DMS 273 treated with DMSO at 0.1 percent for 48 hours (cell line): ENCODE results near the gene LRRK1.

Experiments
- DNase-seq: peaks from one replicate; lab custom pipeline; 2025; lab: John Stamatoyannopoulos, UW

Gene LRRK1

DNA sequence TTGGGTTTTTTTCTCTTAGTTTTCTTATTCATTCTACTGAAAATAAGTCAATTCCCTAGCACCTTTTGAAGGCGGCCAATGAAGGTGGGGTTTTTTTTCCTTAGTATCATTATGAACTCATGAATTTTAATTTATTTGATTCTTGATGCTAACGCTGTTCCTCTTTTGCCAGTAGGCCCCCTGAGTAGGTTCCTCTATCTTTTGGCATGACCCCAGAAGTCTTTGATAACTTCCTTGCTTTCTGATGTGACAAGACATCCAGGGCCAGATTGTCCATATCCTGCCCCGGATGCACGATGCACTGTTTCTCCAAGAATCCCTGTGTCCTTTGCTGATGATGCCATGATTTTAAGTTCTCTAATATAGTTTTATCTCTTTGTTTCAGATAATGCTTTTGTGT is 20.6 kb downstream of the LRRK1 start:
- DNase-seq: no peak

GRCh38 chr15:100940767-100941379 is 21.7 kb downstream of the LRRK1 start:
- DNase-seq: no peak

DNA sequence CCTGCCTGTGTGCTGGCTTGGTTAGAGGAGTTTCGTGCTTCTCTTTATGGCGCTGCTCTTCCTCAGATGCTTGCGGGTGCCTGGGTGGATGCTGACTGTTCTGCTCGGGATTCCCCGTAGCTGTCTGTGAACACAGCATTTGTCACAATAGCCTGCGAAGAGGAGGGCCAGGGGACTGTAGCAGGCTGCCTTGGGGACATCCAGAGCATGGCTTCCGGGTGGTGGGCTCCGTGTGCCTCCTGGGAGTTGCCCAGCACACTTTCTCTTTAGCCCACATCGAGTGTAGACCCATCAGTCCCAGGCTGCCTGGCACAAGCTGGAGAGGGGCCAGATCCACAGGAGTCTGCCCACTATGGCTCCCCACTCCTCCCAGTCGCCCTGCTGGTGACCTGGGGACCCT is 22.4 kb downstream of the LRRK1 start:
- DNase-seq: no peak

DNA sequence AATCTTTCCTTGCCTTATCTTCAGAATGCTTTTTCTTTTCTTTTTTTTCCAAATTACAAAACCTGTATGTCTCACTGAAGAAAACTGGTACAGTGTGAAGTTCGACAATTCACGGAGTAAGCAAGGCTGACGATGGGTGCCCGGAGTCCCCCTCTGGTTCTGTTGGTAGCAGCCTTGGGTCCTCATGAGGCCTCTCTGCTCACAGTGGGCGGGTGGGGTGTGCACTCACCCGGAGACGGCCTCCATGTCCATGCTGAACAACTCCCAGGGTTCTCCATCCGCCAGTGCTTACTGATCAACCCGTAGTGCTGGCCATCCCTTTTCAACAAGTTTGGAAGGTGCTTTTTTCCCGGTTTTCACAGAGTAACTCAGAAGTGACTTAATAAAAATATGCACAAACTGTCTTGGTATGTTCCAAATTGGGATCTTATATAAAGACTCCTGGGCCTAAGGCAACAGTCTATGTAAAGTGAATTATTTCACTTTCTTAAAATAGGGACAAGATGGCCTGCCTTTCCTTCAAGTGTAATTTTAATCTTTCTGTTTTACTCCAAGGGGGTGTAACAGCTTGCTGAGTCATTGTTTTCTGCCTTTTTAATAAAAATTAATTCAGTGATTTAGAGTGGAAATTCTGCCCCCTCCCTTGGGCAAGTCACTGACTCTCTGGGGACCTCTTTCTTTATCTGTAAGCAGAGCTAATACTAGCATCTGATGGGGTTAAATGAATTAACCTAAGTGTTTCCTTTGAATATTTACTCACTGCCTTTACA is 23.7 kb downstream of the LRRK1 start:
- no peak for DNase-seq

DNA sequence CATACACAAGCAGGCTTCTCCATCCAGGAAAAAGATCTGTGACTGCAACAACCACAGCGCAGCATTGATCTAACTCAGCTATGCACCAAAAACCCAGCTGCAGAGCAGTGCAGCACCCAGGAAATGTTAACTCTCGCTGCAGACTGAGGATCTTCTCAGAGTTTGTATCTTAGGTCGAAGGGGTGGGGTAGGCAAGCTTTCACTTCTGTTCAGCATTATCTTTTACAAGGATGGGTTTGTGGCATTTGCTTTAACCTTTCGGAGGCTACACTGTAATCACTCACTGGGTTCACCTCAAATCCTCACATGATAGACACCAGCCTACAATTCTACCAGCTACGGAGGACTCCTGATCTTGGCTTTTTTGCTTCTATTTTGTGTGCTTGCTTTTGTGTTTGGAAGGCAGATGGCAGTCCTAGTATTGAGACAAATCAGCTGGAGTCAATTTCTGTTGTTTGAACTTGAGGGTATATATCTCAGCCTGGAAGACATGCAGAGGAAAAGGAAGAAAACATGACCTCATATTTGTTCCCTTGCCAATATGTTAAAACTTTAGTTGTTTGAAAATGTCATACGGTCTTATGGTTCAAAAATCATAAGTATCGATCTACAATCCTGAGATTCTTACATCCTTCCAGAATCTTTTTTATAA is 25.2 kb downstream of the LRRK1 start:
- no peak for DNase-seq

DNA sequence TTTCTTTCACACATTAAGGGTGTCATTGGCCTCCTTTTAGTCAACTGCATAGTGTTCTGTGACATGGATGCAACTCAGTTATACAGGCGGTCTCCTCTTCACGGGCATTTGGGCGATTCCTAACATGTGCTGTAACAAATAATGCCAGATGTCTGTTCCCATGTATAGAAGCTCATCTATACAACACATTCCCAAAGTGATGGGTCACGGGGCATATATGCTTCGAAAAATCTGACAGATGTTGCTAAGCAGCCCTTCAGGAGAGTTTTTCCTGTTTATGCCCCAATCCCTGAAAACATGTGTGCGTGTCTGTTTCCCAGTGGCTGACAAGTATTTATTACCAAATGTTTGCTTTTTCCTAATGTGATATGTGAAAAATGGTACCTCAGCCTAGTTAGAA is 25.8 kb downstream of the LRRK1 start:
- DNase-seq: no peak

GRCh38 chr15:100947760-100948429 is 28.7 kb downstream of the LRRK1 start:
- DNase-seq: no peak

DNA sequence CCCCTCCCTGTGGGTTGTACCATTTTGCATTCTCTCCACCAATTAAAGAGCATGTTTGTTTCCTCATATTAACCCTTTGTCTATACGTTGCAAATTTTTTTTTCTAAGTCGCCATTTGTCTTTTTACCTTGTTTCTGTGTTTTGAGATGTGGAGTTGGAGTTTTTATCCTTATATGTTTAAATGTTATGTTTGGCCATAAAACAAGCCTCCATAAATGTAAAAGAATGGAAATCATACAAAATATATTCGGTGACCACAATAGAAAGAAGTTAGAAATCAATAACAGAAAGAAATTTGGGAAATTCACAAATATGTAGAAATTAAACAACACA is 29.2 kb downstream of the LRRK1 start:
- DNase-seq: no peak

GRCh38 chr15:100949691-100950090 is 30.5 kb downstream of the LRRK1 start:
- DNase-seq: no peak

GRCh38 chr15:100951965-100952364 is 32.8 kb downstream of the LRRK1 start:
- DNase-seq: no peak

DNA sequence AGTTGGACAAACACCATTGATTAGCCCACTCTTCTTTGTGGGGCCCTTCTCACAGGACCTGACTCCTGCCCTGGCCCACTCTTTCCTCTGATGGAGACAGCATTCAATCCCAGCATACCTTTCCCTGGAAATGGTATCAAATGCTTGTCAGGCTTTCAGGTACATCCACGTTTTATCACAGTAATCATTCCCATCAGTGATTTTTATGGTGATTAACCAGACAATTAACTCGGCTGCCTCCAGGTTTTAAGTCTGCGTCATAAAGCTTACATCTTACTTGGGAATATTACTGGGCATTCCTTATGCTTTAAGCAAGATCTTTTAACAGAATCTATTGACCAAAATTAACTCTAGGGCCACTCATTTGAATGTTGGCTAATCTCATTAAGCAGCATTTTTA is 33.4 kb downstream of the LRRK1 start:
- DNase-seq: no peak

DNA sequence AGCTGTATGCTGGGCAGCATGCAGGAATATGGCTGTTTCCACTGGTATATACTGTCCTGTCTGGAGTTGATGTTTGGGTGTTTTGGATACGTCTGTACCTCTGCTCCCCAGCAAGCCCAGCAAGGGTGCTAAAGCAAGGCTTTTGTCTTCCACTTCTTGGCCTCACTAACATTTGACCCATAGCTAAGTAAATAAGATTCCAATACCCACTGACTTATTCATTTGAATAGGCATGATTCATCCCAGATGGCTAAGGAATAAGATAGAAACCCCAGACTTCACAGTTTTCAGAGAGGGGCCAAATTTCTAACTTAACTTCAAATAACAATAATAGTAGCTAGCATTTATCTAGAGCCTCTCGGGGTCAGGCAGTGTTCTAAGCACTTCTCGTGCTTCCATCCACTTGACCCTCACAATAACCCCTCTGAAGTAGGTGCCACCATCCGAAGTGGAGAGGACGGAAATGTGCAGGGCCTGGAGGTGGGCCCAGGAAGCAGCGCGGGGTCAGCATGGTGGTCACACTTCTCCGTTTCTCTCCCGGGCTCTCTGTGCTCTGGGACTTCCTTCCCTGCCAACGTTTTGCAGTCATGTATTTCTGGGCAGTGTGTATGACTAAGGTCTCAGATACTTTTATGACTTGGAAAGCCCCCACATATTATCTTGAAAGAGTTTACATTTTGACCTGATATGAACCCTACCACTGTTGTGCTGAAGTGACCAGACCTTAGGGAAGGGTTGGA is 39.3 kb downstream of the LRRK1 start:
- no peak for DNase-seq

GRCh38 chr15:100959066-100960050 is 40.2 kb downstream of the LRRK1 start:
- DNase-seq: no peak

- no peak for DNase-seq
These were observed 47.8 kb downstream of the LRRK1 start for GRCh38 chr15:100966997-100967396.

- DNase-seq: no peak
These were observed 49.2 kb downstream of the LRRK1 start for GRCh38 chr15:100968050-100968966.

DNA sequence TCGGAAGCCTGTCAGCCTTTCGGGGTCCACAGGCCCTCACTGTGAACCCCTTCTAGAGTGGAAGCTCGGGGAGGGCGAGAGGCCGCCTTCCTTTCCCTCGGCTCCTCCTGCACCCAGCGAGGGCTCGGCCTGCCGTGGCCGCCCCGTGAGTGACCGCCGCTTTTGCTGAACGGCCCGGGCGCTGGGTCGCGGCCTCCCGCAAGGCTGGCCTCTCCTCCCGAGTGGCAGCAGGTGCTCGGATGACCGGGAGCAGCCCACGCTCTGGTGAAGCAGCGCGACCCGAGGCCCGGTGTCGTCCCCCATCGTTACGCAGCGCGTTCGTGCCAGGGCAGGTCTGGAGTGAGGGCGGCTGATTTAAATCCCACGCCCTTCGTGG is 53.8 kb downstream of the LRRK1 start:
- no peak for DNase-seq

GRCh38 chr15:100973351-100974111 is 54.4 kb downstream of the LRRK1 start:
- no peak for DNase-seq

GRCh38 chr15:100975043-100975442 is 55.9 kb downstream of the LRRK1 start:
- no peak for DNase-seq

- no peak for DNase-seq
These were observed 61.4 kb downstream of the LRRK1 start for GRCh38 chr15:100980410-100981046.
